NCI-H2196 (cell line): ENCODE results near the gene PROKR1.
"Not testable (repeated sequence)": the region's sequence is repeated elsewhere in the genome, so short reads cannot be mapped to it uniquely, and the experiment has no call there.

Experiments used
- DNase-seq: peaks from one replicate; lab custom pipeline; 2025; ENCODE audit not compliant: unreplicated experiment; lab: John Stamatoyannopoulos, UW

Gene PROKR1

DNA sequence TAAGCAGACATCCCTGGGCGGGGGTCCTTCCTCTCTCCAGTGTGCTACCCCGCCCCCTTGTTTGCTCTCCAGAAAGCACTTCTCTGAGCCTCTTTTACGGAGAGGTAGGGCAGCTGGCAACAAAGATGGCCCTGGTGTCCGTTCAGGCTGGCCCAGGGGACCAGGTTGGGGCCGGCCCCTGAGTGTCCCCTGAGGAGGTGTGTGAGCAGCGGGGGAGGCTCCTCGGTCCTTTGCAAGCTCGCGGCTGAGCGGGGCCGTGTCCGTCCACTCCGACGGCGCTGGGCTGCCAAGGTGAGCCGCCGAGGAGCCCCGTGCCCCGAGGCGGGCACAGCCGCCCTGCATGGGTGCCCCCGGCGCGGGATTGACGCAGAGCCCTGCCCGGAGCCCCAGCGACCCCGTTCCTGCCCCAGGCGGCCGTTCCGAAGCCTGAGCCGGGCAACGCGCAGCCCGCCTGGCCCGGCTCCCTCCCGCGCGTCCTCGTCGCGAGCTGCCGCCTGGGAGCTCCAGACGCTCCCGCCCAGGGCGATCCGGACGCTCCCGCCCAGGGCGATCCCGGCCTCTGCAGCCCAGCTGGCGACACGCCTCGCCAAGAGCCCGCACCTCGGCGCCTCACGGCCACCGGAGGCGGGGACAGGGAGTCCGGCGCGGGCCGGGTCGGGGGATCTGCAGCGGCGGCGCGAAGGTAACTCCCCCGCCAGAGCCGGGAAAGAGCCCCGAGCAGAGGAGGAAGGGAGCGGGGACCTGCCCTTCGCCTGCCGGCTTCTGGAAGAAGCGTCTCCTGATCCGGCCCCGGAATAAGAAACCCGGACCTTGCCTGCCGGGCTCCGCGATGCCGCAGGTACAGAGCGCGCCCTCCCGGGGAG lies at the start of gene PROKR1:
PROKR1 (plus strand) TSS at position 569 of the 863 bp plus-strand sequence. CDS start 2,243 bp downstream, outside the sequence.
- peak; percentile 19 for DNase-seq

DNA sequence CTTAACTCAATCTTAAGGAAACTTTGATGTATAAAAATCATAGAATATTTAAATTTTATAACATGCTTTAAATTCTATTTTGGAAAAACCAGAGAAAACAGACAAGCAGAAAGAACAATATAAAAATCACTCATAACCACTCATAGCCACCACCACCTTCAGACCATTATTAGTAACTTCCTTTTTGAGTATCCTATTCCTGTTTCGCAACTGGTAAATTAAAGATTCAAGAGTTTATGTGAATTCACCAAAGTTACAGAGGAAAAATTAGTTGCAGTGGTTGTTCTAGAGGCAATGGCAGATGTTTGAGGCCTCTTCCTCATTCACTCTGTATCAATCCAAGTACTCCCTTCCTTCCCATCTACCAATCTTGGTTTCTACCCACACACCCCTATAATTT lies 49.3 kb upstream of the PROKR1 start:
- DNase-seq = no peak

DNA sequence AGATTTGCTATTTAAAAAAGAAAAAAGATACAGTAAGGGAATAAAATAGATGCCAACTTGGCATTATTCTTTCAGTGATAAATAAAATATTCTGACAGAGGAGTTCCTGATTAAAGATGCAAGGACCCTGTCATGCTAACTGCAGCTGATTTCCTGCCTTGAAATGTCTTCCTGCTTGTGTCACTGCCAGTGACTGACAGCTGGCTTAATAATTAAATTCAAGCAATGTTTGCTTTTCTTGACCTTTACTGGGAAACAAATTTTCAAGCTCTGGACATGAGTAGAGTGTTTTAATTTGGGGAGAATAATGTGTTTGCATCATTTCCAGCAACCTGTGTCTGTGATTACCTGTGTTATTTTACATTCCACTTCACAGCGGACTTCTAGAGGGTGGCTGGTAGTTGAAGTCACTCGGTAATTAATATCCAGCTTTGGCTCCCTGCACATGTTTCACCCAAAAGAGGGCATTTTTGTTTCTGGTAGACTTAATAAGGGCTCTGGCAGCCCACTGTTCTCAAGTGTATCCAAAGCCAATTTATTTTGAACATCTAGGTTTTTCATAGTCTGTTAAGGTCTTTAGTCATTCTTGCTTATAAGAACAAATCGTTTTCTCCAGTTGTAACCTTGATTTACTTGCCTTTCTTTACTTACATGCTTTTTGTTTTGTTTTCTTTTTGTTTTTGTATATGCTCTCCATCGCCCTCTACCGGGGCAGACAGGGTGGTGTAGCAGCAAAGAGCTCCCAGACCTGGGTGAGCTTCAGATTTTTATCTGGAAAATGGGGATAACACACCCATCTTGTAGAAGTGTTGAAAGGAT lies 48.5 kb upstream of the PROKR1 start:
- DNase-seq = peak; percentile 27

DNA sequence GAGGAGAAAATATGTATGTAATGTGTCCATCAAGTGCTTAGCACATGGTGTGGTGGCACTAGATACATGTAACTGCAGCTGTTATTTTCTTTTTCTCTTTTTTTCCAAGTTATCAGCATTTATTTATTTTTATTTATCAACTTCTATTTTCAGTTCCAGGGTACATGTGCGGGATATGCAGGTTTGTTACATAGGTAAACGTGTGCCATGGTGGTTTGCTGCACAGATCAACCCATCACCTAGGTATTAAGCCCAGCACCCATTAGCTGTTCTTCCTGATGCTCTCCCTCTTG lies 47.9 kb upstream of the PROKR1 start:
- not testable (repeated sequence) for DNase-seq

DNA sequence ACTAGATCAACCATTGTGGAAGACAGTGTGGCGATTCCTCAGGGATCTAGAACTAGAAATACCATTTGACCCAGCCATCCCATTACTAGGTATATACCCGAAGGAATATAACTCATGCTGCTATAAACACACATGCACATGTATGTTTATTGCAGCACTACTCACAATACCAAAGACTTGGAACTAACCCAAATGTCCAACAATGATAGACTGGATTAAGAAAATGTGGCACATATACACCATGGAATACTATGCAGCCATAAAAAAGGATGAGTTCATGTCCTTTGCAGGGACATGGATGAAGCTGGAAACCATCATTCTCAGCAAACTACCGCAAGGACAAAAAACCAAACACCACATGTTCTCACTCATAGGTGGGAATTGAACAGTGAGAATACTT lies 42.9 kb upstream of the PROKR1 start:
- not testable (repeated sequence) for DNase-seq

DNA sequence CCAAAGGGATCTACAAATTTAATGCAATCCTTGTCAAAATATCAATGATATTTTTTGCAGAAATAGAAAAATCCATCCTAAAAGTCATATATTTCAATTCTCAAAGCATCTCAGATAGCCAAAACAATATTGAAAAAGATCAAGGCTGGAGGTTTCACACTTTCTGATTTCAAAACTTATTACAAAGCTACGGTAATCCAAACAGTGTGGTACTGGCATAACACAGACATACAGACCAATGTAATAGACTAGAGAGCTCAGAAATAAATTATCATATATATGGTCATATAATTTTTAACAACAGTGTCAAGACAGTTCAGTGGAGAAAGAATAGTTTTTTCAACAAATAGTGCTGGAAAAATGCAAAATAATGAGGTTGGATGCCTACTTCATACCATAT lies 40.3 kb upstream of the PROKR1 start:
- no peak for DNase-seq

DNA sequence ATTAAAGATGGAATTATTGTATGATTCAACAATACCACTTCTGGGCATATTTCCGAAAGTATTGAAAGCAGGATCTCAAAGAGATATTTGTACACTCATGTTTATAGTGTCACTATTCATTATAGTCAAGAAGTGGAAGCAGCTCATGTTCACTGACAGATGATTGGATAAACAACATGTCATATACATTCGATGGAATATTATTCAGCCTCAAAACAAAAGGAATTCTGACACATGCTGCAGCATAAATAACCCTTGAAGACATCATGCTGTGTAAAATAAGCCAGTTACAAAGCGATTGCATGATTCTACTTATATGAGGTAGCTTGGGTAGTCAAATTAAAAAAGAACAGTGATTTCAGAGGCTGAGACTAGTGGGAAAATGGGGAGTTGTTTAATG lies 39.3 kb upstream of the PROKR1 start:
- no peak for DNase-seq

DNA sequence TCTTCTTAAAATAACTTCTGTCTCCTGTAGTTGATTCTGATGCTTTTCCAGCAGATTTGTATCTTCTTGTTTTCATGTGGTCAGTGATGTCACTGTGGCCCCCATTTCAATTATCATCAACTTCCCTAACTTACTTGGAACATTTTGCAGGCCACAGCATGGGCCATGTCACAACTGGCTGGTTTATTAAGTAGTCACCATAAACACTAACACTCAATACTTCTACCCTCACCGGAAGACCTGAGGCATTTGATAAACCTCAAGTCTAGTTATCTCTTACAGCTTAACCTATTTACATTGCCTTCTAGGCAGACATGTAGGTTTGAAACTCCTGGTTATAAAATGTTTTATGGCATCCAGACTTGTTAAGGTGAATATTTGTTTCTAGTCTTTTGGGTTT lies 37.4 kb upstream of the PROKR1 start:
- no peak for DNase-seq

DNA sequence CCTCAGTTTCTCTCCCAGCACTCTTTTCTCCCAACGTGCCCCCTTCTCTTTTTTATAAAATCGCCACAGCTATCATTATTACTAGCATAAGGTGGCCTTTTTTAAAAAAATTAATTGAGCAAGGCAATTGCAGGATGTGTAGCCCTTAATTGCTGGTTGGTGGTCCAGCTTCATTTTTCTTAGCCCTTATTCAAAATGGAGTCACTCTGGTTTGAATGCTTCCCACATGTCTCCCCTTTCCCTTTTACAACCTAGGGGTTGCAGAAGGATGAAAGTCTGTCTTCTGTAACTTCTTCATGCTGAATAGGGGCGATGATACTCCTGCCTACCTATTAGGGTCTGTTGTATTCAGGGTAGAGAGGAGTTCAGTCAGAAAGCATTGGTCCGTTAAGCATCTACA lies 36.6 kb upstream of the PROKR1 start:
- DNase-seq = no peak

DNA sequence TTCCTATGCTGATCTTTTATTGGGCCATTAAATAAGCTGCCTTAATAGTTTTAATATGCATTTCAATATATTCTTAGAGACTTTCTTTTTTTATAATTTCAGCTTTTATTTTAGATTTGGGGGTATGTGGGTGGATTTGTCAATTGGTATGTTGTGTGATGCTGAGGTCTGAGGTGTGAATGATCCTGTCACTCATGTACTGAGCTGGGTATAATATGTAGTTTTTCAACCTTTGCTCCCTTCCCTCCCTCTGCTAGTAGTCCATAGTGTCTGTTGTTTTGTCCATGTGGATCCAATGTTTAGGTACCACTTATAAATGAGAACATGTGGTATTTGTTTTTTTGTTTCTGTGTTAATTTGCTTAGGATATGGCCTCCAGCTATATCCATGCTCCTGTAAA lies 35.5 kb upstream of the PROKR1 start:
- DNase-seq = no peak

DNA sequence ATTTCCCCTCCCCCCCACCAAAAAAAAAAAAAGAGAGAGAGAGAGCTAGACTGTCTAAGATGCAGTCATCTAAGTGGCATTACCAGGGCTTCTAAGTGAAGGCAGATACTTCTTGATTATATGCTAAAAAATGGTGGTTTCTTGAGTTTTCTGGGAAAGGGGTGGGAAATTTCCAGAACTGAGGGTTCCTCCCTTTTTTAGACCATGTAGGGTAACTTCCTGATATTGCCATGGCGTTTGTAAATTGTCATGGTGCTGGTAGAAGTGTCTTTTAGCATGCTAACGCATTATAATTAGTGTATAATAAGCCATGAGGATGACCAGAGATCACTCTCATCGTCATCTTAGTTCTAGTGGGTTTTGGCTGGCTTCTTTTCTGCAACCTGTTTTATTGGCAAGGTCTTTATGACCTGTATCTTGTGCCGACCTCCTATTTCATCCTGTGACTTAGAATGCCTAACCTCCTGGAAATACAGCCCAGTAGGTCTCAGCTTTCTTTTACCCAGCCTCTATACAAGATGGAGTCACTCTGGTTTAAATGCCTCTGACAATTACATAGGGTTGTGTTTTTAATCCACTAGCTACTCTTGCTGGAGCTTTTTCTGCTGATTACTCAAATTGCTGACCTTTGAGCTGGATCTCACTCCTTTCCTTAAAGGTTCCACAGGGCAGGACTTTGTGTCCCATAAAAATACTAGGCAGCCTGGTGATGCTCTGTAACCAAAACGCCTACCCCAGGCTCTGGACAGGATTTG lies 30.4 kb upstream of the PROKR1 start:
- no peak for DNase-seq

DNA sequence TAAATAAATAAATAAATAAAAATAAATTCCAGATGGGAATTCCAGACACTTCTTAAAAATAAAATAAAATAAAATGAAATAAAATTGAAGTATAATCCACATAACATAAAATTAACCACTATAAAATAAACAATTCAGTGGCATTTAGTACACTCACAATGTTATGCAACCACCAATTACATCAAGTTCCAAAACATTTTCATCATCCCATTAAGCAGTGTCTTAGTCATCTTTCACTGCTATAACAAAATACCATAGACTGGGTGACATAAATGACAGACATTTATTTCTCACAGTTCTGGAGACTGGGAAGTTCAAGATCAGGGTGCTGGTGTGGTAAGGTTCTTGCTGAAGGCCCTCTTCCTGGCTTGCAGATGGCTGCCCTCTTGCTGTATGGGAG lies 22.6 kb upstream of the PROKR1 start:
- no peak for DNase-seq

DNA sequence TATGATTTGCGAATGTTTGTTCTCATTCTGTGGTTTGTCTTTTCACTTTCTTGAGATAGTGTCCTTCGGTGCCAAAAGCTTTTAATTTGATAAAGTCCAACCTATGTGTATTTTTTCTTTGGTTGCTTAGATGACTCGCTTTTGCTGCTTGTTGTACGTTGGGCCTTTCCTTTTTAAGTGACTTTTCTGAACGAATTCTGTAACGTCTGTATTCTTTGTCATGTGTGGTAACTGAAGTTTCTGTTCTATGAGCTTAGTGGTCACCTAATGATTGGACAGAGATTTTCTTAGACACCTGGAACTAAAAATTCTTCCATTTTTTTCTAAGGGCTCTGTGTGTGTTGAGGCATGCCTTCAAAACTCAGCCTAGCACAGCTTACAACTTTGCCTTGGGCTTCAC lies 19.6 kb upstream of the PROKR1 start:
- DNase-seq = no peak

DNA sequence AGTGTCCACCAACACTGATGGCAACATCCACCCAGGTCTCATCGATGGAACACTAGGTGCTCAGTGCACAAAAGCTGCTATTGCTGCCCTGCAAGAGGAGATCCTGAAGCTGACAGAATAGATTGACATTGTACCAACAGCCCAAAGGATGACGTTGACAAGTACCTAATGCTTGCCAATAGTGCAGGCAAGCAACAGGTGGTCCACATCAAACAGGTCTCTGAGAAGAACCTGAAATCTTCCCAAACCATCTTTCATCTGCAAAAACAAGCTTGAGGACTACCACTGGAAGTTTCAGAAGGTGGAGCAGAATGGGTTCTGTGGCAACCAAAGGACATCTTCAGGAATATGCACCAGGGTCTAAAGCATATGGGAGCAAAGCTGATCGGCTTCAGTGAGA lies 15.8 kb upstream of the PROKR1 start:
- no peak for DNase-seq

DNA sequence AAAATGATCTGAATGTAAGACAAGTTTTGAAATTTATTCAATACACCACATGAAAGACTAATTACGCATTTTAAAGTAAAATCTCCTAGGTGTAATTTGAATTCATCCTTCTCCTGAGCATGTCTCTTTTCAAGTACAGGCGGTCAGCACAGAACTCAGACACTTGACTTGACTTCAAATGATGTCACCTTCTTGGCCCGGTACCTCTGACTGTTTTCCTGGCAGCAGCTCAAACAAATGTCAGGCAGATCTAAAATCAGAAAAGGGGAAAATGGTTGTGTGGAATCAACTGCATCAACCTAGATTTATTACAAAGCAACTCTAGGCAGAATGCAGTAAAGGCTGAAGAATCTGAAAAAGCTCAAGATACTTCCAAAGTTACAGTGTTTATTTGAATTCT lies 11.4 kb upstream of the PROKR1 start:
- DNase-seq = no peak

DNA sequence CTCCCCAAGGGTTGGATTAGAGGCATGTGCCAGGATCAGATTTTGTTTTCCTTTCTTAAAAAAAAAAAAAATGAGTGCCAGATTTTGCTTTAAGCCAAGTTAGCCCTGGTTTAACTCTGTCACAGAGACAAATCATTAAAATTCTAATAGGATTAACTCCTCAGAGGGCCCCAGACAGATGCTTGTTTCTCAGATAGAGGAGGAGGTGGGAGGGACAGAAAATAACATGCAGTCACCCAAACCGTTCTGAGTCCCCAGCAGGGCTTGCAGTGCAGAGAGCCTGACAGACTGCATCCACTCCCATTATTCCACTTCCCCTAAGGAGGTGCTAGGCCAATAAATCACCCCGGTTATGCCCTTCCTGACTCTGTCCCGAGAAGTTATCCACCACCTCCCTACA lies 6.3 kb upstream of the PROKR1 start:
- no peak for DNase-seq

DNA sequence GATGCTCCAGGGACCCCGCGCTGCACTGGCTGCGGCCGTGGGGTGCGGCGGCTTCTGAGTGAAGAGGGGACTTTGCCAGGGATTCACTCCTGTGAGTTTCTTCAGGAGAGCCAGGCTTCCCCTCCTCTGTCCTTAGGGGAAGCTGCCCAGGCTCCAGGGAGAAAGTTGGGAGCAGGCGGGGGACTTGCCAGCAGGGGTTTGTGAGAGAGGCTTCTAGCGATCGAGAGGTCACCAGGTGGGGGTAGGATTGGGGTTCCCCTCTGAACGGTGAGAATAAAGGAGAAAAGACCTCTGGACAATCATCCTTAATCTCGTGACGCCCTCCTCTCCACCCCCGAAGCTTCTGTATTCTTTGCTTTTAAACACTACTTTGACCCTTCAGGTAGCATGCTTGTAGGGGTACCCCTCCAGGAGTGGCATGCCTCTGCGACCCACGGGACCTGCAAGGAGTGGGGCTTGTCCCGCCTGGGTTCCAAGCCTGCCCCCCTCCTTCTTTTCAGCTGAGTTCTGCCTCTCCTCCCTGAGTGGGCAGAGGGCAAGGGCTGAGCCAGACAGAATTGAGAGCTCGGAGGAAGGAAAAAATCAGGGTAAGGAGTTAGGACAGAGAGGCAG lies 601 bp downstream of the PROKR1 start:
- no peak for DNase-seq

DNA sequence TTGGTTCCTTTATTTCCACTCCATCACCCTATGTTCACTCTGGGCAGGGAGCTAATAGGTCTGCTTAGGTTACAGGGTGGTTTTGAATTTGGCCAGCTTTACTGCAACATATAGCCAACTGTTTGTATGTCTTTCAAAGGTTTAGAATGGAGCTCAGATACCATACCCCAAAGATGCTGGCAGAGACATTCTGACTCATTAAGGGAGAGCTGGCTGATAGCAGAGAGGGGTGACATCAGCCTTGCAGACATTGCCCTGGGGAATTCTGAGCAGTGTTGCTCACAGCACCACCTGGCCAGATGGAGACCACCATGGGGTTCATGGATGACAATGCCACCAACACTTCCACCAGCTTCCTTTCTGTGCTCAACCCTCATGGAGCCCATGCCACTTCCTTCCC lies 2.1 kb downstream of the PROKR1 start:
- no peak for DNase-seq

DNA sequence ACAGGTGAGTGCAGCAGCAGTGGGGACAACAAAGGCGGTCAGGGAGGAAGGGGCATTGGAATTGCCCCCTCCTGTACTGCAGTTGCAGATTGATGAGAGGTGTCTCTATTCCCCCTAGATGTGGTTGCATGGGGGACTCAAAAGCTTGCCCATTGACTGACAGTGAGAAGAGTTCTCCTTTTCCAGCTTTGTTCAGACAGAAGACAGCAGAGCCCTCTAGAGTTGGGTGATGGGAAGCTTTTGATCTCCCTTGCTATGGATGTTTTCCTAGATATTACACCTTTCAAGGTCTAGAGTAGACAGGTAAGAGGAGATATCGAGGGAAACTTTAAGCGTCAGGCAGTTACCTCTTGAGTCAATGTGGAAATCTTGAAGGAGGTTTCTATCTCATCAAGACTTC lies 2.9 kb downstream of the PROKR1 start:
- no peak for DNase-seq

DNA sequence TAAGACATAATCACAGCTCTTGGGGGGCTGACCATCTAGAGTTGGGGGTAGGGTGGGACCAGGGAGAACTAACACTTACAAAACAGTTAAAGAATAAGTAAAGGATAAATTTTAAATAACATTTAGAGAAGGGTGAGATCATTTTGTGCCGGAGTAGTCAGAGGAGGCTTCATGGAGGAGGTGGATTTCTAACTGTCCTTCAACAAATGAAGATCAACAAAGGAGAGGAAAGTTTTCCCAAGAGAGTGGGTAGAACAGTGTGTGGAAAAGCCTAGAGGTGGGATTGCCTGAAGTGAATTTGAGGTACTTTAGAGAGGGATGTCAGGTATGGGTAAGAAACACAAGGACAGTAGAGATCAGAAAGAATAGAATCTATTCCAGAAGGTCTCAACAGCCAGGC lies 7.3 kb downstream of the PROKR1 start:
- no peak for DNase-seq

DNA sequence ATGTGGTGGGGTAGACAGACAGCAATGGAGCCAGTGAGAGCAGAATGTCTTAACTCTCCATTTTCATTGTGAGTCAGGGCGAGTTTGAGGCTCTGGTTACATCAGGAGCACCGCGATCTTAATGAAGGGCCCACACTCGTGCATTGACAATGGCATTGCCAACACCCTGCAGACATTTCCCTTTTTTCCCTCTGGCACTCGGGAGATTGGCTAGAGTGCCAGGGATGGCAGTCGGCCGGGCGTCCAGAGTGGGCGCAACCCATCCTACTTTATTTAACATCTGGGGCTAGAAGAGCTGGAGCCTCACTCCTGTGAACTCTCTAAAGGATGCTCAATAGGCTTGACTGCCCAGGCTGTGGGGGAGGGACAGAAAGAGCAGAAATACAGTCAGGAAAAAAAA lies 9.7 kb downstream of the PROKR1 start:
- DNase-seq = no peak
